ENCODE measurements around the gene PEF1. TPM values are rescaled to one million over a fixed set of nuclear protein-coding genes. Genes with fewer than 3 reads are reported as not detected.

The PEF1 gene
- total RNA-seq, 1 experiment from 2014 or later, result 33.7 TPM

GRCh38 chr1:31648190-31648589 is 3.5 kb upstream of the PEF1 start:
- H3K36me3 Mint-ChIP-seq, result no peaks in the 10 kb centered on the region
- TF ChIP-seq CBFB (CRISPR knock-in tag; IDR thresholded peaks at IDR 0.05; ENCODE audit: low read depth), result no peak
- no peak for TF ChIP-seq CREB1 (CRISPR knock-in tag; IDR thresholded peaks at IDR 0.05)
- no peak for TF ChIP-seq HMGXB4 (CRISPR knock-in tag; IDR thresholded peaks at IDR 0.05)
- TF ChIP-seq ATF1 (CRISPR knock-in tag; IDR thresholded peaks at IDR 0.05), result no peak
- TF ChIP-seq ZNF138 (CRISPR knock-in tag; conservative IDR thresholded peaks at IDR 0.05), result no peak
- no peak for TF ChIP-seq AFF4 (CRISPR knock-in tag; IDR thresholded peaks at IDR 0.05; ENCODE audit: borderline replicate concordance)
- TF ChIP-seq NFE2L1 (CRISPR knock-in tag; IDR thresholded peaks at IDR 0.05), result no peak
- TF ChIP-seq GABPB1 (CRISPR knock-in tag; IDR thresholded peaks at IDR 0.05), result no peak
- TF ChIP-seq NR3C1 (CRISPR knock-in tag; conservative IDR thresholded peaks at IDR 0.05; ENCODE audit: low read depth), result no peak
- TF ChIP-seq ZNF121 (CRISPR knock-in tag; IDR thresholded peaks at IDR 0.05), result no peak
- no peak for TF ChIP-seq MLX (CRISPR knock-in tag; IDR thresholded peaks at IDR 0.05)
- TF ChIP-seq ZNF263 (CRISPR knock-in tag; IDR thresholded peaks at IDR 0.05; ENCODE audit: low read depth), result no peak
- no peak for TF ChIP-seq GRHL2 (CRISPR knock-in tag; IDR thresholded peaks at IDR 0.05; ENCODE audit: insufficient replicate concordance, severe bottlenecking)
- no peak for TF ChIP-seq EMX1 (CRISPR knock-in tag; IDR thresholded peaks at IDR 0.05)
- TF ChIP-seq USF1 (CRISPR knock-in tag; IDR thresholded peaks at IDR 0.05), result no peak
- TF ChIP-seq PREB (CRISPR knock-in tag; IDR thresholded peaks at IDR 0.05; ENCODE audit: borderline replicate concordance), result no peak
- TF ChIP-seq ERG (CRISPR knock-in tag; IDR thresholded peaks at IDR 0.05), result no peak
- H3K4me1 Mint-ChIP-seq, result peaks cover 13% of the 10 kb centered on the region
- ATAC-seq, result no peak
- no peaks in the 10 kb centered on the region; the same call in 1 of the 2 replicates for H3K9me3 Mint-ChIP-seq
- no peak for DNase-seq (ENCODE audit: low spot score)
- H3K27me3 Mint-ChIP-seq (ENCODE audit: low read depth), result no peaks in the 10 kb centered on the region; the same call in 1 of the 2 replicates
- POLR2A ChIA-PET, result no interaction called here
- H3K27ac Mint-ChIP-seq, result no peak overlapping the region
- CTCF ChIA-PET, result interaction anchor here (1.2 kb wide), 1 partner anchor 16 kb away, joined by 5 read pairs; no protein-coding TSS in a partner anchor
- H3K4me3 Mint-ChIP-seq, result no peak overlapping the region

Data from WTC11 (cell line).